Endothelial cell of umbilical vein (primary cell): ENCODE data around the gene GNA12. TPM values are rescaled to one million over a fixed set of nuclear protein-coding genes. Genes with fewer than 3 reads are reported as not detected.

Source experiments
- BruUV-seq: library from RNA; stranded (reverse); fragments of 400-500 nt; replicated peaks from 2 replicates; lab custom pipeline; 2021; lab: Mats Ljungman, UMichigan
- CTCF ChIA-PET: fragments of 300-600, 350-600 bp; sonication (Branson Sonifier 250); formaldehyde crosslinking; loops from one replicate; lab custom pipeline; 2021; ENCODE audit warnings: antibody characterized with exemption, inconsistent platforms; lab: Charles Lee
- POLR2A ChIA-PET: fragments of 300-600, 350-600 bp; sonication (Branson Sonifier 250); formaldehyde crosslinking; loops from one replicate; lab custom pipeline; 2021; ENCODE audit warnings: antibody characterized with exemption, inconsistent platforms; lab: Charles Lee
- DNase-seq: peaks from one replicate; pipeline ENCODE4 v3.0.0-alpha.2; 2011; ENCODE audit warnings: low read depth, low spot score
- FAIRE-seq: peaks from 2 replicates; lab custom pipeline; 2011; peaks lifted over from hg19 to GRCh38; lab: Jason Lieb, UNC
- H2AFZ ChIP-seq: 2 replicates; pipeline ENCODE4 v1.6.0; 2012; ENCODE audit warnings: low read depth, low read length, control low read depth, inconsistent platforms
- H3K27ac ChIP-seq: 2 replicates; pipeline ENCODE4 v1.5.1; 2011; ENCODE audit warnings: low read depth, mild to moderate bottlenecking, control low read depth, low read length, moderate library complexity; ENCODE audit not compliant: insufficient read depth
- H3K27me3 ChIP-seq, 2 experiments: 2 replicates each; pipeline versions ENCODE4 v1.6.0 to v1.6.1; 2011; ENCODE audit warnings: low read length in 2 of 2, mixed read lengths in 1 of 2; ENCODE audit not compliant: control insufficient read depth in 2 of 2, insufficient read depth in 2 of 2
- H3K36me3 ChIP-seq, 2 experiments: 2 replicates in 1 of 2; 3 replicates in 1 of 2; pipeline ENCODE4 v1.5.1; 2011; ENCODE audit warnings: low read length in 2 of 2, mild to moderate bottlenecking in 1 of 2, moderate library complexity in 1 of 2; ENCODE audit not compliant: control insufficient read depth in 2 of 2, insufficient read depth in 2 of 2; ENCODE audit errors: extremely low read depth in 1 of 2
- H3K4me1 ChIP-seq: 3 replicates; pipeline ENCODE4 v1.5.1; 2011; ENCODE audit warnings: mild to moderate bottlenecking, low read length; ENCODE audit not compliant: control insufficient read depth, insufficient read depth; ENCODE audit errors: extremely low read depth
- H3K4me2 ChIP-seq: 2 replicates; pipeline ENCODE4 v1.6.1; 2011; ENCODE audit warnings: low read length, control low read depth, mixed read lengths; ENCODE audit not compliant: insufficient read depth
- H3K4me3 ChIP-seq, 3 experiments: fragments of 200-600 bp in 1 of 3; sonication (generic), shearing (Covaris generic) in 1 of 3; replicated peaks in 1 of 3; 2 replicates each; pipeline ENCODE4 v1.5.1; 2011 to 2016; ENCODE audit warnings: control low read depth in 3 of 3, low read length in 3 of 3, mild to moderate bottlenecking in 2 of 3, inconsistent platforms in 1 of 3, low read depth in 1 of 3, moderate library complexity in 1 of 3; ENCODE audit not compliant: insufficient read depth in 1 of 3
- H3K79me2 ChIP-seq: 2 replicates; pipeline ENCODE4 v1.6.0; 2012; ENCODE audit warnings: low read length, inconsistent platforms; ENCODE audit not compliant: control insufficient read depth, insufficient read depth
- H3K9ac ChIP-seq: replicated peaks from 2 replicates; pipeline ENCODE3; 2011; ENCODE audit warnings: low read length, control low read depth; ENCODE audit not compliant: insufficient read depth; ENCODE audit errors: extremely low read depth
- H3K9me1 ChIP-seq: replicated peaks from 3 replicates; pipeline ENCODE4 v1.6.0; 2011; ENCODE audit warnings: mild to moderate bottlenecking, low read length; ENCODE audit not compliant: control insufficient read depth, insufficient read depth; ENCODE audit errors: extremely low read depth
- H3K9me3 ChIP-seq: replicated peaks from 2 replicates; pipeline ENCODE4 v1.5.1; 2012; ENCODE audit warnings: low read length, inconsistent platforms; ENCODE audit not compliant: control insufficient read depth, insufficient read depth
- H4K20me1 ChIP-seq: replicated peaks from 2 replicates; pipeline ENCODE3; 2011; ENCODE audit warnings: mild to moderate bottlenecking, low read length; ENCODE audit not compliant: control insufficient read depth, insufficient read depth; ENCODE audit errors: extremely low read depth
- CTCF ChIP-seq, 2 donors: IDR thresholded peaks; 1 replicate in 1 of 2; 2 replicates in 1 of 2; pipeline ENCODE4 v1.5.1; 2011; ENCODE audit warnings: low read length in 2 of 2, mild to moderate bottlenecking in 2 of 2, moderate library complexity in 2 of 2, control low read depth in 1 of 2, inconsistent platforms in 1 of 2, low read depth in 1 of 2; ENCODE audit not compliant: insufficient read depth in 1 of 2; ENCODE audit errors: extremely low read depth in 1 of 2
- EZH2 ChIP-seq: IDR thresholded peaks from 2 replicates; pipeline ENCODE4 v1.6.1; 2012; ENCODE audit warnings: borderline replicate concordance, low read depth, mild to moderate bottlenecking, moderate library complexity, low read length, inconsistent platforms; ENCODE audit not compliant: severe bottlenecking
- FOS ChIP-seq: IDR thresholded peaks from 2 replicates; pipeline ENCODE4 v1.6.1; 2011; ENCODE audit warnings: mild to moderate bottlenecking, low read length, moderate library complexity, borderline replicate concordance; ENCODE audit not compliant: insufficient read depth
- GATA2 ChIP-seq: IDR thresholded peaks from 2 replicates; pipeline ENCODE4 v1.7.0; 2011; ENCODE audit warnings: low read depth, mild to moderate bottlenecking, moderate library complexity, mixed read lengths, low read length; ENCODE audit not compliant: insufficient read length, insufficient read depth
- JUN ChIP-seq: IDR thresholded peaks from 2 replicates; pipeline ENCODE4 v1.6.1; 2011; ENCODE audit warnings: borderline replicate concordance, low read depth; ENCODE audit not compliant: insufficient read length, insufficient read depth
- MYC ChIP-seq: IDR thresholded peaks from one replicate; pipeline ENCODE4 v1.6.1; 2011; ENCODE audit warnings: mild to moderate bottlenecking, low read depth, low read length
- dilution Hi-C: fragments of 300-500 bp; cut with MboI; formaldehyde crosslinking; loops from one replicate; pipeline ENCODE4 v1.15.0; 2019; ENCODE audit warnings: low sequenced_read_pairs; ENCODE audit not compliant: extremely low pct_ligation_motif_present
- intact Hi-C: fragments of 100-400 bp; cut with micrococcal nuclease; formaldehyde crosslinking; loops from one replicate; pipeline ENCODE4 v1.10.0; 2022
- polyA plus RNA-seq, 4 experiments: library from polyadenylated mRNA; depleted of rRNA in 3 of 4; stranded (reverse) in 3 of 4; unstranded in 1 of 4; fragments of >200 nt; gene quantifications; 2 replicates each; pipeline versions ENCODE4 v1.2.1 to v1.2.3, GENCODE V29; 2011 to 2012; ENCODE audit warnings: missing spikeins in 1 of 4
- total RNA-seq: library from RNA; stranded (reverse); gene quantifications from 2 replicates; pipeline ENCODE4 v1.2.3, GENCODE V29; 2021

GNA12 gene
- total and polyA plus RNA-seq, 2 donors (not counting 3 experiments of a cell fraction or from before 2014, with no cell fraction given), result 63.0 to 75.1 TPM

GRCh38 chr7:2761131-2761624 is 82.9 kb downstream of the GNA12 start:
- H3K4me3 ChIP-seq, result no peak overlapping the region
- dilution Hi-C loops (no loop called here), intact Hi-C loops (no loop called here)
- H2AFZ ChIP-seq, result no peak overlapping the region
- no TSS peak for BruUV-seq
- TF ChIP-seq FOS (no peak), MYC (no peak)
- H3K9ac ChIP-seq, result no peak overlapping the region
- no peaks in the 10 kb centered on the region for H3K9me3 ChIP-seq
- POLR2A ChIA-PET, result interaction anchor here (0.9 kb wide), 1 partner anchor 26 kb away, joined by 4 read pairs; no protein-coding TSS in a partner anchor
- H3K4me2 ChIP-seq, result no peak overlapping the region
- H4K20me1 ChIP-seq, result no peaks in the 10 kb centered on the region
- peaks cover 32% of the 10 kb centered on the region for H3K4me1 ChIP-seq
- FAIRE-seq (no peak), DNase-seq (no peak)
- CTCF ChIA-PET, result interaction anchor here (0.6 to 2.2 kb wide), 11 partner anchors 24 to 103 kb away, joined by 3 to 10 read pairs (median 4); no protein-coding TSS in a partner anchor
- peaks cover 5% of the 10 kb centered on the region for H3K79me2 ChIP-seq
- no peaks in the 10 kb centered on the region for H3K36me3 ChIP-seq
- H3K9me1 ChIP-seq, result no peaks in the 10 kb centered on the region
- H3K27me3 ChIP-seq, result no peaks in the 10 kb centered on the region
- no peak overlapping the region for H3K27ac ChIP-seq

GRCh38 chr7:2760098-2760889 is 83.8 kb downstream of the GNA12 start:
- Histone ChIP-seq H3K9ac (no peak overlapping the region), H3K9me3 (no peaks in the 10 kb centered on the region), H3K4me1 (peaks cover 32% of the 10 kb centered on the region), H3K27ac (no peak overlapping the region), H3K4me3 (no peak overlapping the region), H2AFZ (no peak overlapping the region), H3K9me1 (no peaks in the 10 kb centered on the region), H3K36me3 (no peaks in the 10 kb centered on the region), H3K4me2 (no peak overlapping the region), H3K79me2 (peaks cover 5% of the 10 kb centered on the region), H4K20me1 (no peaks in the 10 kb centered on the region), H3K27me3 (no peaks in the 10 kb centered on the region)
- no peak for FAIRE-seq
- dilution Hi-C loops, result no loop called here
- no peak for TF ChIP-seq JUN
- no peak for TF ChIP-seq EZH2
- TF ChIP-seq FOS, result no peak
- TF ChIP-seq CTCF (IDR thresholded peaks at IDR 0.05; ENCODE audit: extremely low read depth in 1 of 2, insufficient read depth in 1 of 2, low read depth in 1 of 2, low read length in 2 of 2), result peak; percentile 27 to 39
- TF ChIP-seq GATA2, result no peak
- BruUV-seq, result no TSS peak
- intact Hi-C loops, result loop anchor here (1.0 kb wide), 1 partner anchor 24 kb away; no protein-coding TSS in a partner anchor
- DNase-seq, result peak; percentile 37
- POLR2A ChIA-PET, result interaction anchor here (0.9 kb wide), 1 partner anchor 25 kb away, joined by 4 read pairs; no protein-coding TSS in a partner anchor
- CTCF ChIA-PET, result interaction anchor here (0.6 to 2.2 kb wide), 13 partner anchors 25 to 104 kb away, joined by 3 to 10 read pairs (median 4); no protein-coding TSS in a partner anchor
